ENCODE measurements around the gene SLC38A10. TPM values are rescaled to one million over a fixed set of nuclear protein-coding genes. Genes with fewer than 3 reads are reported as not detected.

The SLC38A10 gene
- total and polyA plus RNA-seq, 12 donors: 27.8 to 56.2 (median 38.4) TPM

- H3K4me1 ChIP-seq: peaks cover 0 to 40% (median 15%) of the 10 kb centered on the region in 9 donors
- intact Hi-C loops (cut with DNase I): loop anchor here in 5 of 10 donors (1.0 to 10.0 kb wide), 4 partner anchors 57 to 185 kb away; no protein-coding TSS in a partner anchor
- no peak for TF ChIP-seq CTCF (IDR thresholded peaks at IDR 0.05)
- 95% methylated on average over 18 of the region's 18 CpGs for WGBS, 2 donors
- H3K36me3 ChIP-seq: peaks cover 0 to 40% (median 0%) of the 10 kb centered on the region in 9 donors
- DNase-seq (no peak), ATAC-seq (no peak)
- H3K27me3 ChIP-seq: no peaks in the 10 kb centered on the region
- H3K27ac ChIP-seq: no peak overlapping the region
- H3K4me3 ChIP-seq: no peak overlapping the region
- H3K9me3 ChIP-seq: no peaks in the 10 kb centered on the region
Observed at GRCh38 chr17:81200201-81200600, 94.9 kb downstream of the SLC38A10 start.

GRCh38 chr17:81199482-81199830 is 95.7 kb downstream of the SLC38A10 start:
- WGBS, 2 donors: 94 to 96% methylated on average over 18 of the region's 18 CpGs
- ATAC-seq: no peak
- H3K36me3 ChIP-seq: peaks cover 0 to 40% (median 0%) of the 10 kb centered on the region in 9 donors

GRCh38 chr17:81198826-81199481 is 96.2 kb downstream of the SLC38A10 start:
- intact Hi-C loops (cut with DNase I): loop anchor here in 5 of 10 donors (5.0 to 10.0 kb wide), 3 partner anchors 47 to 57 kb away; no protein-coding TSS in a partner anchor
- Histone ChIP-seq H3K27ac (no peak overlapping the region), H3K36me3 (peaks cover 0 to 40% (median 0%) of the 10 kb centered on the region in 9 donors), H3K4me1 (peaks cover 0 to 44% (median 20%) of the 10 kb centered on the region in 9 donors), H3K9me3 (no peaks in the 10 kb centered on the region), H3K27me3 (no peaks in the 10 kb centered on the region), H3K4me3 (no peak overlapping the region)
- ATAC-seq (no peak), DNase-seq (no peak)
- no peak for TF ChIP-seq CTCF (IDR thresholded peaks at IDR 0.05)
- WGBS, 2 donors: 91 to 93% methylated on average over 22 of the region's 22 CpGs

More at GRCh38 chr17:81199482-81199830, 95.7 kb downstream of the SLC38A10 start:
- H3K27ac ChIP-seq: no peak overlapping the region
- H3K4me1 ChIP-seq: peaks cover 0 to 44% (median 20%) of the 10 kb centered on the region in 9 donors
- intact Hi-C loops (cut with DNase I): loop anchor here in 5 of 10 donors (5.0 to 10.0 kb wide), 3 partner anchors 47 to 57 kb away; no protein-coding TSS in a partner anchor
- no peak for TF ChIP-seq CTCF (IDR thresholded peaks at IDR 0.05)
- H3K27me3 ChIP-seq: no peaks in the 10 kb centered on the region
- DNase-seq: no peak
- H3K4me3 ChIP-seq: no peak overlapping the region
- no peaks in the 10 kb centered on the region for H3K9me3 ChIP-seq

GRCh38 chr17:81197831-81198490 is 97.1 kb downstream of the SLC38A10 start:
- H3K9me3 ChIP-seq: no peaks in the 10 kb centered on the region
- H3K27me3 ChIP-seq: no peaks in the 10 kb centered on the region
- DNase-seq: no peak
- H3K4me1 ChIP-seq: peaks cover 0 to 44% (median 20%) of the 10 kb centered on the region in 9 donors
- ATAC-seq: no peak
- WGBS, 2 donors: 90 to 91% methylated on average over 18 to 21 of the region's 21 CpGs
- peak overlapping the region in 6 of 10 donors; percentile 34 to 68 (median 58) for H3K27ac ChIP-seq
- H3K4me3 ChIP-seq: peak overlapping the region in 5 of 10 donors; percentile 5 to 45 (median 31)
- H3K36me3 ChIP-seq: peaks cover 0 to 30% (median 0%) of the 10 kb centered on the region in 9 donors
- TF ChIP-seq CTCF (IDR thresholded peaks at IDR 0.05): no peak
- intact Hi-C loops (cut with DNase I): loop anchor here in 5 of 10 donors (5.0 to 10.0 kb wide), 3 partner anchors 46 to 56 kb away; no protein-coding TSS in a partner anchor

All from heart right ventricle (tissue), 16 donors.